GM19240 (cell line): ENCODE results near the gene ERAS.

Source experiments
- DNase-seq: peaks from one replicate; pipeline ENCODE4 v3.0.0; 2011; ENCODE audit warnings: low spot score; ENCODE audit not compliant: insufficient read length

The ERAS gene

GRCh38 chrX:48826135-48826875, at the start of gene ERAS:
Gene ERAS, plus strand, starts transcription at chrX:48826513. Its CDS starts 2,611 bp downstream, at chrX:48829124.
- no peak for DNase-seq

GRCh38 chrX:48776818-48777439, 49.4 kb upstream of the ERAS start:
- no peak for DNase-seq

GRCh38 chrX:48779399-48779798, 46.9 kb upstream of the ERAS start:
- DNase-seq: no peak

GRCh38 chrX:48781705-48782104, 44.6 kb upstream of the ERAS start:
- DNase-seq: no peak

- no peak for DNase-seq
Observed at GRCh38 chrX:48782216-48782615, 44.1 kb upstream of the ERAS start.

GRCh38 chrX:48782795-48783194, 43.5 kb upstream of the ERAS start:
- DNase-seq: no peak

- DNase-seq: no peak
Observed at GRCh38 chrX:48784726-48785125, 41.6 kb upstream of the ERAS start.

- DNase-seq: no peak
Observed at GRCh38 chrX:48785186-48785539, 41.1 kb upstream of the ERAS start.

GRCh38 chrX:48785540-48786214, 40.6 kb upstream of the ERAS start:
- no peak for DNase-seq

GRCh38 chrX:48786341-48786800, 39.9 kb upstream of the ERAS start, which contains the start of gene GATA1:
Gene GATA1, plus strand, starts transcription at chrX:48786590. Its CDS starts 4,520 bp downstream, at chrX:48791110.
- DNase-seq: no peak

GRCh38 chrX:48786825-48787504, 39.3 kb upstream of the ERAS start:
- no peak for DNase-seq

- DNase-seq: no peak
Observed at GRCh38 chrX:48787505-48788443, 38.5 kb upstream of the ERAS start.

GRCh38 chrX:48789366-48790220, 36.7 kb upstream of the ERAS start:
- no peak for DNase-seq

- DNase-seq: no peak
Observed at GRCh38 chrX:48790477-48790876, 35.8 kb upstream of the ERAS start.

- DNase-seq: no peak
Observed at GRCh38 chrX:48791063-48791820, 35.1 kb upstream of the ERAS start.

GRCh38 chrX:48792219-48792618, 34.1 kb upstream of the ERAS start:
- DNase-seq: no peak

GRCh38 chrX:48793935-48794334, 32.4 kb upstream of the ERAS start:
- DNase-seq: no peak

- DNase-seq: no peak
Observed at GRCh38 chrX:48794340-48794910, 31.9 kb upstream of the ERAS start.
